Measurements from ENCODE around the gene RUNX2.

RUNX2 gene

GRCh38 chr6:45351667-45352066 lies 23.5 kb downstream of the RUNX2 start:
- DNase-seq, result no peak

GRCh38 chr6:45353654-45354053 lies 25.5 kb downstream of the RUNX2 start:
- no peak for DNase-seq

GRCh38 chr6:45364466-45364865 lies 36.3 kb downstream of the RUNX2 start:
- DNase-seq, result no peak

GRCh38 chr6:45365036-45365435 lies 36.9 kb downstream of the RUNX2 start:
- DNase-seq, result no peak

GRCh38 chr6:45366534-45366933 lies 38.4 kb downstream of the RUNX2 start:
- no peak for DNase-seq

GRCh38 chr6:45367999-45368398 lies 39.9 kb downstream of the RUNX2 start:
- no peak for DNase-seq

- DNase-seq, result no peak
Observed at GRCh38 chr6:45369870-45370269, 41.7 kb downstream of the RUNX2 start.

GRCh38 chr6:45371924-45372573 lies 43.9 kb downstream of the RUNX2 start:
- no peak for DNase-seq

GRCh38 chr6:45375449-45375848 lies 47.3 kb downstream of the RUNX2 start:
- no peak for DNase-seq

GRCh38 chr6:45376310-45377042 lies 48.3 kb downstream of the RUNX2 start:
- no peak for DNase-seq

GRCh38 chr6:45377043-45377553 lies 49.0 kb downstream of the RUNX2 start:
- no peak for DNase-seq

- DNase-seq, result peak; percentile 46
Observed at GRCh38 chr6:45377554-45378333, 49.6 kb downstream of the RUNX2 start, which contains the start of gene SUPT3H. Gene SUPT3H, minus strand, starts transcription at chr6:45377934.

GRCh38 chr6:45378334-45378926 lies 50.3 kb downstream of the RUNX2 start:
- no peak for DNase-seq

GRCh38 chr6:45382391-45382790 lies 54.3 kb downstream of the RUNX2 start:
- no peak for DNase-seq

- no peak for DNase-seq
Observed at GRCh38 chr6:45386501-45386900, 58.4 kb downstream of the RUNX2 start.

GRCh38 chr6:45387236-45387635 lies 59.1 kb downstream of the RUNX2 start:
- DNase-seq, result no peak

GRCh38 chr6:45388328-45388727 lies 60.2 kb downstream of the RUNX2 start:
- DNase-seq, result no peak

GRCh38 chr6:45394586-45395095 lies 66.5 kb downstream of the RUNX2 start:
- DNase-seq, result no peak

GRCh38 chr6:45398075-45398813 lies 70.1 kb downstream of the RUNX2 start:
- no peak for DNase-seq

- no peak for DNase-seq
Observed at GRCh38 chr6:45400021-45400420, 71.9 kb downstream of the RUNX2 start.

GRCh38 chr6:45411959-45412358 lies 83.8 kb downstream of the RUNX2 start:
- no peak for DNase-seq

- no peak for DNase-seq
Observed at GRCh38 chr6:45415315-45415714, 87.2 kb downstream of the RUNX2 start.
